PC-3 (cell line): ENCODE measurements around the gene CNKSR3.

Experiments used
- EZH2 ChIP-seq: fragments of 300-600 bp; sonication (generic); IDR thresholded peaks from one replicate; pipeline ENCODE4 v1.6.1; 2017; ENCODE audit warnings: antibody characterized with exemption, mild to moderate bottlenecking, low read length; ENCODE audit not compliant: unreplicated experiment
- EZH2phosphoT487 ChIP-seq: fragments of 300-600 bp; sonication (generic); IDR thresholded peaks from 2 replicates; pipeline ENCODE4 v1.6.1; 2018; ENCODE audit warnings: mild to moderate bottlenecking, antibody characterized with exemption, low read length, borderline replicate concordance
- TF ChIP-seq, protein P1 (sequence below): fragments of 300-600 bp; sonication (generic); conservative IDR thresholded peaks from 2 replicates; pipeline ENCODE4 v1.5.1; 2017; ENCODE audit warnings: antibody characterized with exemption, low read depth, mild to moderate bottlenecking, low read length

GRCh38 chr6:154371281-154371680 is 139.2 kb downstream of the CNKSR3 start:
- TF ChIP-seq, protein P1, sequence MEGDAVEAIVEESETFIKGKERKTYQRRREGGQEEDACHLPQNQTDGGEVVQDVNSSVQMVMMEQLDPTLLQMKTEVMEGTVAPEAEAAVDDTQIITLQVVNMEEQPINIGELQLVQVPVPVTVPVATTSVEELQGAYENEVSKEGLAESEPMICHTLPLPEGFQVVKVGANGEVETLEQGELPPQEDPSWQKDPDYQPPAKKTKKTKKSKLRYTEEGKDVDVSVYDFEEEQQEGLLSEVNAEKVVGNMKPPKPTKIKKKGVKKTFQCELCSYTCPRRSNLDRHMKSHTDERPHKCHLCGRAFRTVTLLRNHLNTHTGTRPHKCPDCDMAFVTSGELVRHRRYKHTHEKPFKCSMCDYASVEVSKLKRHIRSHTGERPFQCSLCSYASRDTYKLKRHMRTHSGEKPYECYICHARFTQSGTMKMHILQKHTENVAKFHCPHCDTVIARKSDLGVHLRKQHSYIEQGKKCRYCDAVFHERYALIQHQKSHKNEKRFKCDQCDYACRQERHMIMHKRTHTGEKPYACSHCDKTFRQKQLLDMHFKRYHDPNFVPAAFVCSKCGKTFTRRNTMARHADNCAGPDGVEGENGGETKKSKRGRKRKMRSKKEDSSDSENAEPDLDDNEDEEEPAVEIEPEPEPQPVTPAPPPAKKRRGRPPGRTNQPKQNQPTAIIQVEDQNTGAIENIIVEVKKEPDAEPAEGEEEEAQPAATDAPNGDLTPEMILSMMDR, result no peak
- TF ChIP-seq EZH2, result no peak
- no peak for TF ChIP-seq EZH2phosphoT487
